Heart left ventricle (tissue), 16 donors: ENCODE measurements around the gene NACAD. TPM values are rescaled to one million over a fixed set of nuclear protein-coding genes. Genes with fewer than 3 reads are reported as not detected.

Experiments used
- ATAC-seq, 4 donors: fragments of 200-7000 bp; cut with Tn5 transposase; one replicate each; pipeline ENCODE4 v1.9.1; 2020 to 2022; ENCODE audit warnings: moderate library complexity in 4 of 4, mild to moderate bottlenecking in 3 of 4, moderate number of reproducible peaks in 1 of 4
- DNase-seq, 5 donors: peaks; one replicate each; pipeline ENCODE4 v3.0.0-alpha.2; 2020
- H3K27ac ChIP-seq, 12 donors: fragments of 200-600 bp; sonication (generic) in 4 of 12; one replicate each; pipeline versions ENCODE4 v1.5.0 to v1.8.0; 2016 to 2022; ENCODE audit warnings: mild to moderate bottlenecking in 2 of 12
- H3K27me3 ChIP-seq, 9 donors: fragments of 200-600 bp; sonication (generic) in 2 of 9; one replicate each; pipeline versions ENCODE4 v1.5.1 to v1.8.0; 2016 to 2022; ENCODE audit warnings: mild to moderate bottlenecking in 3 of 9
- H3K36me3 ChIP-seq, 9 donors: fragments of 200-600 bp; sonication (generic) in 2 of 9; one replicate each; pipeline versions ENCODE4 v1.5.0 to v1.8.0; 2018 to 2022; ENCODE audit warnings: mild to moderate bottlenecking in 2 of 9
- H3K4me1 ChIP-seq, 12 donors: fragments of 200-600 bp; sonication (generic) in 4 of 12; one replicate each; pipeline versions ENCODE4 v1.5.0 to v1.8.0; 2016 to 2022; ENCODE audit warnings: mild to moderate bottlenecking in 3 of 12
- H3K4me3 ChIP-seq, 12 donors: fragments of 200-600 bp; sonication (generic) in 4 of 12; one replicate each; pipeline versions ENCODE4 v1.5.0 to v1.8.0; 2017 to 2022; ENCODE audit warnings: mild to moderate bottlenecking in 9 of 12, moderate library complexity in 4 of 12
- H3K9me3 ChIP-seq, 12 donors: fragments of 200-600 bp; sonication (generic) in 4 of 12; one replicate each; pipeline versions ENCODE4 v1.5.0 to v1.8.0; 2016 to 2022; ENCODE audit warnings: mild to moderate bottlenecking in 1 of 12
- POLR2A ChIP-seq, 2 donors: fragments of 450-650 bp; IDR thresholded peaks; one replicate each; pipeline ENCODE4 v1.6.1; 2017; ENCODE audit warnings: antibody characterized with exemption in 2 of 2, mild to moderate bottlenecking in 2 of 2, moderate library complexity in 2 of 2
- WGBS, 4 donors: extraction: QIAGEN DNeasy Blood & Tissue Kit in 2 of 4; methylation state at CpG; one replicate each; pipeline versions ENCODE4 v1.1.5 to v1.1.7; 2013 to 2018; 5-methylcytosine and 5-hydroxymethylcytosine counted together
- intact Hi-C, 10 donors: fragments of 100-400 bp; cut with DNase I; formaldehyde crosslinking; loops; one replicate each; pipeline versions ENCODE4 v1.11.1 to v1.14.2; 2022
- polyA plus RNA-seq, 2 donors: library from polyadenylated mRNA; stranded (reverse); fragments of 200-250 nt; gene quantifications; one replicate each; pipeline ENCODE4 v1.2.3, GENCODE V29; 2013
- total RNA-seq, 9 donors: library from RNA; depleted of rRNA in 2 of 9; stranded (reverse); fragments of >200 nt in 2 of 9; fragmentation: NEBNext Ultra II Directional in 3 of 9; extraction: Animal tissue kit (Norgen Biotek cat#: 25700) in 3 of 9; gene quantifications; one replicate each; pipeline versions ENCODE4 v1.1.0 to v1.2.4, GENCODE V29; 2016 to 2023
- TF ChIP-seq, protein P1 (sequence below), 12 donors: fragments of 200-600 bp; sonication (generic) in 4 of 12; IDR thresholded peaks; one replicate each; pipeline versions ENCODE4 v1.5.0 to v1.8.0; 2018 to 2022; ENCODE audit warnings: antibody characterized with exemption in 12 of 12, mild to moderate bottlenecking in 5 of 12
- donor health status: ischemic (EF 13 %, LVEDD 7.1; RV severe dilation, severe dysfunction).
- donor health status: healthy with polysubstance abuse.
- donor health status: DM: no; HTN: yes; CAD: no.
- donor health status: DM: no; HTN: no; CAD: no.
- donor health status: ischemic (EF 25% LVEDD 6.9; RV normal size, moderate dysfunction).
- donor health status: ischemic (EF 25% LVEDD 5.7; RV mildly dilated, moderate dysfunction).
- donor health status: healthy.
- donor health status: DM: yes; HTN: yes; CAD: no.
- donor health status: ischemic (EF 35%, LVEDD 5.7; RV mildly dilated, moderate dysfunction).
- donor health status: nonischemic (EF 11% LVEDD 7.7; RV severe dilation, severe dysfunction).
- donor health status: DM: yes; HTN: yes; CAD: no.
- donor health status: PGD.
- donor health status: ischemic (EF 29% LVEDD 5.4; RV normal size, mild dysfunction).
- donor health status: nonischemic (EF 23%, LVEDD 6.1; RV moderate dilation, normal function).

Gene NACAD
- total and polyA plus RNA-seq, 11 donors: 1.9 to 16.3 (median 5.3) TPM

GRCh38 chr7:45118889-45119331 lies 30.1 kb upstream of the NACAD start:
- Histone ChIP-seq H3K27ac (no peak overlapping the region), H3K4me3 (no peak overlapping the region), H3K36me3 (no peaks in the 10 kb centered on the region), H3K27me3 (no peaks in the 10 kb centered on the region), H3K9me3 (no peaks in the 10 kb centered on the region), H3K4me1 (no peaks in the 10 kb centered on the region)
- intact Hi-C loops: loop anchor here in 4 of 10 donors (5.0 to 10.0 kb wide), 5 partner anchors 152 to 544 kb away; partner anchors contain the start of genes DDX56 (in 1 of the 4), PURB (in 1 of the 4) and TMED4 (in 1 of the 4)
- WGBS, 4 donors: 80 to 95% (median 95%) methylated on average over 1 to 3 of the region's 3 CpGs; no CpG with 5 or more reads in 1 of the 4 donors
- DNase-seq (no peak), ATAC-seq (peak in 1 of 4 donors; percentile 11)
- TF ChIP-seq, protein P1, sequence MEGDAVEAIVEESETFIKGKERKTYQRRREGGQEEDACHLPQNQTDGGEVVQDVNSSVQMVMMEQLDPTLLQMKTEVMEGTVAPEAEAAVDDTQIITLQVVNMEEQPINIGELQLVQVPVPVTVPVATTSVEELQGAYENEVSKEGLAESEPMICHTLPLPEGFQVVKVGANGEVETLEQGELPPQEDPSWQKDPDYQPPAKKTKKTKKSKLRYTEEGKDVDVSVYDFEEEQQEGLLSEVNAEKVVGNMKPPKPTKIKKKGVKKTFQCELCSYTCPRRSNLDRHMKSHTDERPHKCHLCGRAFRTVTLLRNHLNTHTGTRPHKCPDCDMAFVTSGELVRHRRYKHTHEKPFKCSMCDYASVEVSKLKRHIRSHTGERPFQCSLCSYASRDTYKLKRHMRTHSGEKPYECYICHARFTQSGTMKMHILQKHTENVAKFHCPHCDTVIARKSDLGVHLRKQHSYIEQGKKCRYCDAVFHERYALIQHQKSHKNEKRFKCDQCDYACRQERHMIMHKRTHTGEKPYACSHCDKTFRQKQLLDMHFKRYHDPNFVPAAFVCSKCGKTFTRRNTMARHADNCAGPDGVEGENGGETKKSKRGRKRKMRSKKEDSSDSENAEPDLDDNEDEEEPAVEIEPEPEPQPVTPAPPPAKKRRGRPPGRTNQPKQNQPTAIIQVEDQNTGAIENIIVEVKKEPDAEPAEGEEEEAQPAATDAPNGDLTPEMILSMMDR (IDR thresholded peaks at IDR 0.05): no peak
- no peak for TF ChIP-seq POLR2A (IDR thresholded peaks at IDR 0.05)

- H3K4me3 ChIP-seq: no peak overlapping the region
- 75 to 91% (median 84%) methylated on average over 4 of the region's 4 CpGs for WGBS, 4 donors
- H3K27ac ChIP-seq: no peak overlapping the region
- no peaks in the 10 kb centered on the region for H3K9me3 ChIP-seq
- no peak for TF ChIP-seq POLR2A (IDR thresholded peaks at IDR 0.05)
- TF ChIP-seq, protein P1 (IDR thresholded peaks at IDR 0.05): no peak
- H3K36me3 ChIP-seq: no peaks in the 10 kb centered on the region
- intact Hi-C loops: loop anchor here in 4 of 10 donors (5.0 to 10.0 kb wide), 5 partner anchors 151 to 543 kb away; partner anchors contain the start of genes DDX56 (in 1 of the 4), PURB (in 1 of the 4) and TMED4 (in 1 of the 4)
- H3K27me3 ChIP-seq: no peaks in the 10 kb centered on the region
- no peak for DNase-seq
- no peaks in the 10 kb centered on the region for H3K4me1 ChIP-seq
- ATAC-seq: no peak
These were observed 29.5 kb upstream of the NACAD start for GRCh38 chr7:45118292-45118691.

- no peaks in the 10 kb centered on the region for H3K9me3 ChIP-seq
- peaks cover 0 to under 1% (median 0%) of the 10 kb centered on the region in 12 donors for H3K4me1 ChIP-seq
- intact Hi-C loops: loop anchor here in 4 of 10 donors (5.0 to 10.0 kb wide), 5 partner anchors 150 to 543 kb away; partner anchors contain the start of genes DDX56 (in 1 of the 4), PURB (in 1 of the 4) and TMED4 (in 1 of the 4)
- no peak overlapping the region for H3K27ac ChIP-seq
- no peak overlapping the region for H3K4me3 ChIP-seq
- TF ChIP-seq POLR2A (IDR thresholded peaks at IDR 0.05): no peak
- TF ChIP-seq, protein P1 (IDR thresholded peaks at IDR 0.05): no peak
- 65 to 74% (median 71%) methylated on average over 3 to 4 of the region's 4 CpGs for WGBS, 4 donors
- DNase-seq (no peak), ATAC-seq (no peak)
- no peaks in the 10 kb centered on the region for H3K36me3 ChIP-seq
- H3K27me3 ChIP-seq: no peaks in the 10 kb centered on the region
These were observed 28.8 kb upstream of the NACAD start for GRCh38 chr7:45117582-45117981.

GRCh38 chr7:45116048-45116447 lies 27.3 kb upstream of the NACAD start:
- H3K36me3 ChIP-seq: no peaks in the 10 kb centered on the region
- WGBS, 4 donors: 82 to 100% (median 93%) methylated on average over 1 of the region's 1 CpG
- intact Hi-C loops: loop anchor here in 4 of 10 donors (5.0 to 10.0 kb wide), 5 partner anchors 149 to 541 kb away; partner anchors contain the start of genes DDX56 (in 1 of the 4), PURB (in 1 of the 4) and TMED4 (in 1 of the 4)
- no peaks in the 10 kb centered on the region for H3K9me3 ChIP-seq
- H3K4me1 ChIP-seq: peaks cover 0 to 8% (median 6%) of the 10 kb centered on the region in 12 donors
- DNase-seq (no peak), ATAC-seq (no peak)
- H3K4me3 ChIP-seq: no peak overlapping the region
- no peak overlapping the region for H3K27ac ChIP-seq
- no peaks in the 10 kb centered on the region for H3K27me3 ChIP-seq
- TF ChIP-seq, protein P1 (IDR thresholded peaks at IDR 0.05): no peak
- TF ChIP-seq POLR2A (IDR thresholded peaks at IDR 0.05): no peak
